ACC112 (cell line): ENCODE measurements around the gene ENC1.

Experiments
- H2AFZ ChIP-seq: fragments of 200-600 bp; sonication (generic); one replicate; pipeline ENCODE4 v1.6.0; 2017; ENCODE audit warnings: antibody characterized with exemption, low read length; ENCODE audit not compliant: unreplicated experiment
- H3K27ac ChIP-seq: fragments of 200-600 bp; sonication (generic); 2 replicates; pipeline ENCODE4 v1.5.1; 2014; ENCODE audit warnings: low read depth, mild to moderate bottlenecking, antibody characterized with exemption, low read length, moderate library complexity
- H3K27me3 ChIP-seq: fragments of 200-600 bp; sonication (generic); 2 replicates; pipeline ENCODE4 v1.6.1; 2014; ENCODE audit warnings: mild to moderate bottlenecking, antibody characterized with exemption, low read length, moderate library complexity, mixed read lengths; ENCODE audit not compliant: insufficient read depth
- H3K36me3 ChIP-seq: fragments of 200-600 bp; sonication (generic); 2 replicates; pipeline ENCODE4 v1.6.1; 2016; ENCODE audit warnings: mild to moderate bottlenecking, antibody characterized with exemption, low read length, moderate library complexity, mixed read lengths; ENCODE audit not compliant: insufficient read depth
- H3K4me1 ChIP-seq: fragments of 200-600 bp; sonication (generic); one replicate; pipeline ENCODE4 v1.6.1; 2016; ENCODE audit warnings: low read length, mixed read lengths; ENCODE audit not compliant: insufficient read depth, unreplicated experiment, control insufficient read depth
- H3K4me3 ChIP-seq: fragments of 200-600 bp; sonication (generic); 2 replicates; pipeline ENCODE4 v1.5.1; 2014; ENCODE audit warnings: mild to moderate bottlenecking, low read depth, low read length
- H3K79me2 ChIP-seq: fragments of 200-600 bp; sonication (generic); one replicate; pipeline ENCODE4 v1.6.0; 2016; ENCODE audit warnings: low read length; ENCODE audit not compliant: control insufficient read depth, unreplicated experiment, insufficient read depth

The ENC1 gene

DNA sequence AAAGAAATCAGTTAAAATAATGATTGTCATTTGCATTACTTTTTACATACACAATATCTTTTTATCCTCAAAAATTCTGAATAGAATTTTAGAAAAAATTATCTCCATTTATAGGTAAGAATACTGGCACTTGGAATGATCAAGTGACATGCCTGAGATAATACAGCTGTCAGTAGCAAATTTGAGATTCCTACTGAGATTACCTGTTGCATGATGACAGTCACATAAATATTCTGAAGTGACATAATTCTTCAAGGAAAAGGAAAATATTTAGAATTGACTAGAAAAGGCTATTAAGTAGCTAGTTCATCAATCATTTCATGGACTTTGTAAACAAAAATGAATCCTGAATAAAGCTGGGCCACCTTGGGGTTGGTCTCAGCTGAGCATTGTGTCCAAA is 15.2 kb upstream of the ENC1 start:
- H3K27ac ChIP-seq: no peak overlapping the region

DNA sequence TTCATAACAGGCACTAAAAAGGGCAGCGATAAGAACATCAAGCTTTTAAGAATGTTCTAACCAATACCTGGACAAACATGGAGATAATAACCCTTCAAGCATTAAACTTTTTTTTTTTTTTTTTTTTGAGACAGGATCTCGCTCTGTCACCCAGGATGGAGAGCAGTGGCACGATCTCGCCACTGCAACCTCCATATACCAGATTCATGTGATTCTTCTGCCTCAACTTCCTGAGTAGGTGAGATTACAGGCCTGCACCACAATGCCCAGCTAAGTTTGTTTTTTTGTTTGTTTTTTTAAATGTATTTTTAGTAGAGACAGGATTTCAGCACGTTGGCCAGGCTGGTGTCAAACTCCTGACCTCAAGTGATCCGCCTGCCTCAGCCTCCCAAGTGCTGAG is 14.7 kb upstream of the ENC1 start:
- Histone ChIP-seq H3K27me3 (no peaks in the 10 kb centered on the region), H3K79me2 (no peaks in the 10 kb centered on the region), H3K27ac (no peak overlapping the region), H3K4me1 (no peaks in the 10 kb centered on the region), H3K4me3 (no peak overlapping the region), H3K36me3 (no peaks in the 10 kb centered on the region), H2AFZ (no peak overlapping the region)

More for the DNA sequence above, 15.2 kb upstream of the ENC1 start:
- Histone ChIP-seq H3K27me3 (no peaks in the 10 kb centered on the region), H3K36me3 (no peaks in the 10 kb centered on the region), H3K4me3 (no peak overlapping the region), H2AFZ (no peak overlapping the region), H3K4me1 (peaks cover 4% of the 10 kb centered on the region), H3K79me2 (no peaks in the 10 kb centered on the region)

DNA sequence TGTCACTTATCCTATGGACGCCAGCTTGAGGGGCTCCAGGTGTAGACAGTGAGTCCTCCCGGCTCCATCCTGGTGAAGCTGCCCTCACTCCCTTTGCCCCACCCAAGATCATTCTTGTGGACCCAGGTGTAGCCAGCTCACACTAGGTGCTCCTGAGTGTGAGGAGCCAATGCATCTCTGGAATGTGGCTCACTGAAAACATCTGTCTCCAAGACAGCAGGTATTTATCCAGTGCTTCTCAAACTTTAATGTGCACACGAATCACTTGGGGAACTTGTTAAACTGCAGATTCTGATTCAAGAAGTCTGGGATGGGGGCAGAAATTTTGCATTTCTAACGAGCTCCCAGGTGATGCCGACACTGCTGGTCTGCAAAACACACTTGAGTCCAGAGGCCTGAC is 13.5 kb upstream of the ENC1 start:
- Histone ChIP-seq H3K79me2 (no peaks in the 10 kb centered on the region), H3K27ac (no peak overlapping the region), H3K4me3 (no peak overlapping the region), H2AFZ (no peak overlapping the region), H3K27me3 (no peaks in the 10 kb centered on the region), H3K4me1 (no peaks in the 10 kb centered on the region), H3K36me3 (no peaks in the 10 kb centered on the region)

DNA sequence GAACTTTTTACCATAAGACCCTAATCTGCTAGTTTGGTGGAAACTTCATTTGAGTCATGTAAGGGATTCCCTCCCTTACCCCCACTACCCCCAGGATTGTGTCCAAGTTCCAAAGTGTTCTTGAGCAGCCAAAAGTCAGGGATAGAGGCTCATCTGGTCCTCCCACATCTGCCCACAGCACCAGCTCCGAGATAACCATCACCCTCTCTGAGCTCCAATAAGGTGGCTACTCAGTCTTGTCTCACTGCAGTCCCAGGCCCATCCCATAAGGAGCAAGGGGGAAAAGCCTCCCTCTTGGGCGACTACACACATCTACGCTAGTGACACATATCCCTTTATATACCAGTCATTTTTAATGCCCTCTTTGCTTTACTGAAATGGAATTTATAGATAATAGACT is 12.0 kb upstream of the ENC1 start:
- Histone ChIP-seq H3K4me3 (no peak overlapping the region), H3K27ac (no peak overlapping the region), H3K4me1 (peaks cover 6% of the 10 kb centered on the region), H3K27me3 (no peaks in the 10 kb centered on the region), H3K79me2 (no peaks in the 10 kb centered on the region), H3K36me3 (no peaks in the 10 kb centered on the region), H2AFZ (no peak overlapping the region)

DNA sequence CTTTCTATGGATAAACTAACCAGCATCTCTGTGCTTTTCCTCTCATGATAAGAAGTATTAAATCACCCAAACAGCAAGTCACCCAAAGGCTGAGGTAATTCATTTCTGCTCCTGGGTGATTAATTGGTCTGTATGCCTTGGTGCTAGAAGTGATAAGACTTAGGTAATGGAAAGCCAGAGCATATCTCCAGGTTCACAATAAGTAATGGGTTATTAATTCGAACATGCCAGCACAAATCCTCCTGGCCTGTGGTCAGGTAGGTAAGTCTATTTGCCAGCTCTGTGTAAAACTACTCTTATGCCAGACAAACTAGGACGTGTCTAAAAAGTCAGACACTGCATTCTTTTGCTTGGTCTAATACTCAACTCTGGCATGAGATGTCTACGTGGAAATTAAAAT is 11.2 kb upstream of the ENC1 start:
- Histone ChIP-seq H3K27ac (no peak overlapping the region), H3K79me2 (no peaks in the 10 kb centered on the region), H3K36me3 (no peaks in the 10 kb centered on the region), H2AFZ (no peak overlapping the region), H3K27me3 (no peaks in the 10 kb centered on the region), H3K4me3 (no peak overlapping the region), H3K4me1 (peaks cover 13% of the 10 kb centered on the region)

DNA sequence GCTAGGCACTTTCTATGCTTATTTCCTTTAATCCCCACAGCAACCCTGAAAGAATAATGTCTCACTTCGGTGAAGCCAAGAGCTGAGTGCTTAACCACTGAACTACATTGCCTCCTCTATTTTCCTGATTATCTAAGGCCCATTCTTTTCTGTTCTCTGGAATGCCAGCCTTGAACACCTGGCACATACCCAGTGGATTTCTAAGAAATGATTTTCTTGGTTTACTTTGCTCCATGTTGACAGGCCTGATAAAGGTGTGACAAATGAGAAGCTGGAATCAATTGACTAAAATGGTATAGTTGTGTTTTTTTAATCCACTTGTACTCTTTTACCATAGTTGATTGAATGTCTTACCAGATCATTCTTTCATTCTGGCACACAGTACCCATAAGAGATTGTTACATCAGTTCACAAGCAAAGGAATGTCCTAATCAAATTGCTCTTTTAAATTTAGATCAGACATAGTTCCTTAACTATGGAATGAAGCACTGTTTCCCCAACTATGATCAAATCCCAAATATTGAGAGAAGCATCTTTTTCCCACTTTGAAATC is 9.0 kb upstream of the ENC1 start:
- Histone ChIP-seq H3K27ac (no peak overlapping the region), H3K79me2 (no peaks in the 10 kb centered on the region), H3K27me3 (no peaks in the 10 kb centered on the region), H3K4me1 (peaks cover 13% of the 10 kb centered on the region), H2AFZ (no peak overlapping the region), H3K36me3 (no peaks in the 10 kb centered on the region), H3K4me3 (no peak overlapping the region)

DNA sequence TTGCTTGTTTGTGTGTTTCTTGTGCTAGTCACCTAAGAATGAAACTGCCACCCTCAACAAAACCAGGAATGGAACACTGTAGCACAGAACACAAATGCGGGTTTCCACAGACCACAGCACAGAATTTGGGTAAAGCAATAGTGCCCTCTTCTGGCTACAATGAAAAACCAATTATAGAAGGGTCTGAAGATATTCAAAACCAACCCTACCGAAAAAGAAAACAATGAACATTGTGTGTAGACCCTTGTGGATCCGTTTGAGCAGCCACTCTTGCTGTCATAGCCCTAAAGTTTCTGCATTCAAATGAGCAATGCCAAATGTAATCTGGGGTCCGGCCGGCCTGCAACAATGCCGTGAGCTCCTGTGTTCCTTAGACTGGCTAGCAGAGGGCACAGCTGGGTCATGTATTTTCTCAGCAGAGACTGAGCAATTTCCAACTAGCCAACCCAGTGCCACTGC is 8.3 kb upstream of the ENC1 start:
- no peaks in the 10 kb centered on the region for H3K36me3 ChIP-seq
- H3K4me1 ChIP-seq: peaks cover 17% of the 10 kb centered on the region
- no peak overlapping the region for H3K4me3 ChIP-seq
- no peaks in the 10 kb centered on the region for H3K79me2 ChIP-seq
- H3K27ac ChIP-seq: no peak overlapping the region
- H3K27me3 ChIP-seq: no peaks in the 10 kb centered on the region
- H2AFZ ChIP-seq: peak overlapping the region; percentile 18

DNA sequence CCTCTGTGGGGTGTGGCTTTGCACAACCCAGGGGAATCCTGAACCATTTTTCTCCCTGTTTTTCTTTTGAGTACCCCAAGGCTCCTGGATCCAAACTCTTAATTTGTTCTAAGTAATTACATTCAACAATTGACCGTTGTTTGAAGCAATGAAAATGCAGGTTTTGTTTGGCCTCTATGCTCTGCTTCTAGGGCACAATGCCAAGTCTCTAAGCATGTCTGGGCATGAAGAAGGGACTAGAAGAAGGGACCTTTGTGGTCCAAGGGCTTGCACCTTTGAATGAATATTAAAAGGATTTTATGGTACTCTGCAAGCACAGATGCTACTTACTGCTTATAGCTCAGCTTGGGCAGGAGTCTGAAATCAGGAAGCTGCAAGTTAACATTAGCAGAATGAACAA is 6.6 kb upstream of the ENC1 start:
- no peaks in the 10 kb centered on the region for H3K79me2 ChIP-seq
- no peak overlapping the region for H2AFZ ChIP-seq
- peaks cover 35% of the 10 kb centered on the region for H3K4me1 ChIP-seq
- no peak overlapping the region for H3K27ac ChIP-seq
- H3K4me3 ChIP-seq: no peak overlapping the region
- no peaks in the 10 kb centered on the region for H3K27me3 ChIP-seq
- no peaks in the 10 kb centered on the region for H3K36me3 ChIP-seq

DNA sequence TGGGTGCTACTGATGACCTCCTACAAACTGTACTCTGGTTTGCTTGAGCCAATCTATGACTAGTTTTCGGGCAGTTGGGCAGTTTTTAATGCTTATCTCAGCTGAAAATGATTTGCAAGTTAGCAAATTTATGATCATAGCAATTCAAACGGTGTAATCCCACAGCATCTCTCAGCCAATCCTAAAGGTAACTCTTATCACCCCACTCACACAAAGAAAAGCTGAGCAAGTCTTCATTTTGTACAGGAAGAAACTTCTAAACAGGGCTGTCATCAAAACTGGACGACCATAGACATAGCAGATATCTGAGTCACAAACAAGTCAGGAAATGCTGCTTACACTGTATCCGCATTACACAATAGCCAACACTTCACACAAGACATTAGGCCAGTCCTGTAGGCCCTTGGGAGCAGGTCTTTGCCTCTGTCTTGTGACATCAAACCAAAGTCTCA is 2.6 kb upstream of the ENC1 start:
- peaks cover 20% of the 10 kb centered on the region for H3K79me2 ChIP-seq
- peak overlapping the region; percentile 87 for H2AFZ ChIP-seq
- peak overlapping the region; percentile 85; the same call in 1 of the 2 replicates for H3K4me3 ChIP-seq
- H3K27ac ChIP-seq: peak overlapping the region; percentile 85
- H3K36me3 ChIP-seq: no peaks in the 10 kb centered on the region
- H3K4me1 ChIP-seq: peaks cover 36% of the 10 kb centered on the region
- H3K27me3 ChIP-seq: no peaks in the 10 kb centered on the region

DNA sequence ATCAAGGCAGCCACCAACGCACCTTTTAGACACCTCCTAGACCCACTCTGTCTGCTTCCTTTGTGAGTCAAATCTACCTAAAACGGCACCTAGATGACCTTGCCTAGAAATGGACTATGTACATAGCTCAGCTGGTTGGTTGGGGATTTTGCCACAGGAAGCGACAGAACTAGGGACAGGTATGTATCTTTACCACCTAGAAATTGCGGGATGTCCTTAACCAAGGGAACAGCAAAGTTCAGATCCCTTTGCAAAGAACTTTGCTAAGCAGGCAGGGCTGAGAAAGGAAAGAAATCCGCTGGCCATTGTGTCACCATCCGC is 2.0 kb upstream of the ENC1 start:
- Histone ChIP-seq H3K27me3 (no peaks in the 10 kb centered on the region), H3K79me2 (peaks cover 25% of the 10 kb centered on the region), H3K4me3 (peak overlapping the region; percentile 85; the same call in 1 of the 2 replicates), H3K27ac (peak overlapping the region; percentile 85), H3K4me1 (peaks cover 40% of the 10 kb centered on the region), H2AFZ (peak overlapping the region; percentile 87), H3K36me3 (no peaks in the 10 kb centered on the region)

DNA sequence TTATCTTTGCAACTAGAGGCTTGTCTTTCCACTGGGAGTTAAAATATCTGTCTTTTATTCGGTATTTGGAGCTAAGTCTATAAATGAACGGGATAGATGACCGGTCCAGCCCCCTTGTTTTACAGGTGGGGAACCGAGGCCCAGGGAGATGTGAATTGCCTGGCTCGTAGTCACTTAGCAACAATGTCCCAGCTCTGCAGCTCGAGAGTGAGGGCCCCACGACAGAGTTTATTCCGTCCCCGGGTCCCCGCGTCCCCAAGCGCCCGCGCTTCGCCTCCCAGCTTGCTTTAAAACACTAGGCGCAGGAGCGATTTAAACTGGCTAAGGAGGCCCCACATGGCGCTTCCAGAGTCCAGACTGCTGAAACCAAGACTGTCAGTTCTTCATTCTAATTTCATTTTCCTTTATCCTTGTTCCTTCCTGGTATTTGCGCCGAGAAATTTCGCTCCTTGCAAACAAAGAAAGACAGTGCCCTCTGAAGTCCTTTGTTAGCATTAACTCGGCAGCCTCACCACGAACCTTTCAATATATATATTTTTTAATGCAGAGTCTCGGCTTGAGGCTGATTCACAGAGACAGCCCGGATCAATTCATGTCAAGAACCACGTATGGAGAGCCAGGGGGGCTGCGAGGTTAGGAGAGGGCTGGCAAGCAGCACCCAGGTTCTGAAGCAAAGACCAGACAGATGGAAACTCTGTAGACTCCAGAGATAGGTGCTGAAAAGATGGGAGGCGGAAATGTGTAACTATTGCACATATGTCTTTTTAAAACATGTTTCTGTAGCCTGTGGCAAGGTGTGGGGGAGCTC is 1.4 kb upstream of the ENC1 start:
- H3K4me3 ChIP-seq: peak overlapping the region; percentile 85
- H3K79me2 ChIP-seq: peaks cover 31% of the 10 kb centered on the region
- peaks cover 39% of the 10 kb centered on the region for H3K4me1 ChIP-seq
- peak overlapping the region; percentile 85 for H3K27ac ChIP-seq
- no peaks in the 10 kb centered on the region for H3K27me3 ChIP-seq
- no peaks in the 10 kb centered on the region for H3K36me3 ChIP-seq
- peak overlapping the region; percentile 87 for H2AFZ ChIP-seq
